Measurements from ENCODE around the gene TEC.

- TF ChIP-seq MAX (IDR thresholded peaks at IDR 0.05) (no peak), TAF1 (IDR thresholded peaks at IDR 0.05; ENCODE audit: low read depth) (no peak)
Measured at GRCh38 chr4:48169636-48170035, 100.0 kb downstream of the TEC start.
